GM12878 (cell line): ENCODE measurements around the gene MEIS1. TPM values are rescaled to one million over a fixed set of nuclear protein-coding genes. Genes with fewer than 3 reads are reported as not detected.

Experiments
- ATAC-seq: fragments of 200-7000 bp; cut with Tn5 transposase; 3 replicates; pipeline ENCODE4 v1.9.1; 2020; ENCODE audit warnings: mild to moderate bottlenecking, moderate library complexity
- BruUV-seq: library from RNA; stranded (reverse); fragments of 400-500 nt; replicated peaks from 2 replicates; lab custom pipeline; 2021; lab: Mats Ljungman, UMichigan
- CTCF ChIA-PET: fragments of 300-600 bp; sonication (Branson Sonifier 250); formaldehyde crosslinking; extraction: SDS; loops from one replicate; lab custom pipeline; 2021; ENCODE audit warnings: inconsistent platforms; lab: Yijun Ruan, JAX
- POLR2A ChIA-PET: fragments of 350-600 bp; formaldehyde crosslinking; extraction: SDS; loops from one replicate; lab custom pipeline; 2021; ENCODE audit warnings: inconsistent platforms; lab: Charles Lee
- RAD21 ChIA-PET: fragments of 300-600 bp; sonication (Branson Sonifier 250); formaldehyde crosslinking; loops from one replicate; lab custom pipeline; 2023; ENCODE audit warnings: antibody characterized with exemption; ENCODE audit not compliant: unreplicated experiment; lab: Charles Lee
- SMC1A ChIA-PET: fragments of 300-600 bp; sonication (Branson Sonifier 250); formaldehyde crosslinking; loops from one replicate; lab custom pipeline; 2023; ENCODE audit not compliant: unreplicated experiment, uncharacterized antibody; lab: Charles Lee
- DNase-seq: peaks from one replicate; pipeline ENCODE4 v3.0.0-alpha.2; 2011; ENCODE audit warnings: low read depth, low spot score
- FAIRE-seq: peaks from 3 replicates; lab custom pipeline; 2011; peaks lifted over from hg19 to GRCh38; lab: Jason Lieb, UNC
- H2AFZ ChIP-seq: 2 replicates; pipeline ENCODE4 v1.6.0; 2011; ENCODE audit warnings: low read depth, low read length, control low read depth; ENCODE audit not compliant: control insufficient read depth
- H3K27ac ChIP-seq: 2 replicates; pipeline ENCODE4 v1.5.1; 2011; ENCODE audit warnings: control low read depth; ENCODE audit not compliant: control insufficient read depth, insufficient read depth
- H3K27me3 ChIP-seq, 2 experiments: replicated peaks in 1 of 2; 2 replicates each; pipeline versions ENCODE4 v1.6.0 to v1.6.1; 2011; ENCODE audit warnings: low read length in 1 of 2; ENCODE audit not compliant: control insufficient read depth in 2 of 2, insufficient read depth in 2 of 2
- H3K36me3 ChIP-seq, 2 experiments: 2 replicates each; pipeline ENCODE4 v1.5.1; 2011; ENCODE audit warnings: low read length in 1 of 2; ENCODE audit not compliant: control insufficient read depth in 2 of 2, insufficient read depth in 2 of 2
- H3K4me1 ChIP-seq: 2 replicates; pipeline ENCODE4 v1.6.1; 2011; ENCODE audit warnings: mild to moderate bottlenecking, low read length, moderate library complexity, mixed read lengths; ENCODE audit not compliant: control insufficient read depth, insufficient read depth
- H3K4me2 ChIP-seq: 2 replicates; pipeline ENCODE4 v1.6.0; 2011; ENCODE audit warnings: control low read depth; ENCODE audit not compliant: control insufficient read depth, insufficient read depth
- H3K4me3 ChIP-seq: fragments of 200-600 bp; sonication (generic); 2 replicates; pipeline ENCODE4 v1.5.1; 2016
- H3K79me2 ChIP-seq: 2 replicates; pipeline ENCODE4 v1.6.0; 2011; ENCODE audit warnings: low read length; ENCODE audit not compliant: control insufficient read depth, insufficient read depth
- H3K9ac ChIP-seq: 2 replicates; pipeline ENCODE4 v1.8.0; 2011; ENCODE audit warnings: low read length, control low read depth, mixed read lengths; ENCODE audit not compliant: control insufficient read depth, insufficient read depth
- H3K9me3 ChIP-seq: replicated peaks from 3 replicates; pipeline ENCODE4 v1.5.1; 2011; ENCODE audit warnings: mild to moderate bottlenecking, low read length; ENCODE audit not compliant: control insufficient read depth, insufficient read depth
- H4K20me1 ChIP-seq: 2 replicates; pipeline ENCODE4 v1.6.0; 2011; ENCODE audit not compliant: control insufficient read depth, insufficient read depth
- CBX3 ChIP-seq: fragments of 200-600 bp; sonication (generic); IDR thresholded peaks from 2 replicates; pipeline ENCODE4 v1.6.1; 2016; ENCODE audit warnings: low read depth, borderline replicate concordance
- EP300 ChIP-seq, 2 experiments: fragments of 150-350 bp in 1 of 2; IDR thresholded peaks; 2 replicates each; pipeline ENCODE4 v1.6.1; 2011 to 2012; ENCODE audit warnings: low read depth in 2 of 2, low read length in 2 of 2, borderline replicate concordance in 1 of 2, improper control_type of control experiment in 1 of 2, inconsistent platforms in 1 of 2; ENCODE audit not compliant: control insufficient read depth in 1 of 2
- HDAC6 ChIP-seq: fragments of 200-600 bp; sonication (generic); IDR thresholded peaks from one replicate; pipeline ENCODE4 v1.8.0; 2017; ENCODE audit warnings: antibody characterized with exemption; ENCODE audit not compliant: unreplicated experiment
- KLF5 ChIP-seq: fragments of 450-650 bp; IDR thresholded peaks from 2 replicates; pipeline ENCODE4 v1.6.1; 2014; ENCODE audit warnings: mild to moderate bottlenecking; ENCODE audit not compliant: partially characterized antibody
- NFXL1 ChIP-seq: fragments of 450-650 bp; IDR thresholded peaks from 2 replicates; pipeline ENCODE4 v1.6.1; 2017; ENCODE audit warnings: antibody characterized with exemption, mild to moderate bottlenecking, borderline replicate concordance
- RB1 ChIP-seq: fragments of 450-650 bp; formaldehyde crosslinking; IDR thresholded peaks from 2 replicates; pipeline ENCODE4 v1.6.1; 2017; ENCODE audit warnings: mild to moderate bottlenecking, borderline replicate concordance
- SUPT20H ChIP-seq: IDR thresholded peaks from 2 replicates; pipeline ENCODE4 v1.6.1; 2011; ENCODE audit warnings: low read depth, mild to moderate bottlenecking, low read length, moderate library complexity, borderline replicate concordance; ENCODE audit not compliant: control insufficient read depth
- USF2 ChIP-seq: IDR thresholded peaks from 2 replicates; pipeline ENCODE4 v1.6.1; 2011; ENCODE audit warnings: low read depth, low read length, improper control_type of control experiment, borderline replicate concordance
- ZNF384 ChIP-seq: IDR thresholded peaks from 2 replicates; pipeline ENCODE4 v1.6.1; 2012; ENCODE audit warnings: low read depth, mild to moderate bottlenecking, low read length, improper control_type of control experiment, borderline replicate concordance
- ZNF622 ChIP-seq: fragments of 450-650 bp; IDR thresholded peaks from 2 replicates; pipeline ENCODE4 v1.6.1; 2017; ENCODE audit warnings: mild to moderate bottlenecking, inconsistent platforms
- WGBS: methylation state at CpG from one replicate; pipeline ENCODE4 v1.1.6; 2016; ENCODE audit warnings: low lambda C conversion rate; ENCODE audit not compliant: insufficient replicate concordance, insufficient coverage; ENCODE audit errors: missing lambda C conversion rate; 5-methylcytosine and 5-hydroxymethylcytosine counted together
- in situ Hi-C: fragments of 300-500 bp; cut with MboI; formaldehyde crosslinking; loops from 9 replicates; pipeline ENCODE4 v1.14.3; 2018; ENCODE audit warnings: mixed read lengths
- intact Hi-C: fragments of 100-400 bp; cut with micrococcal nuclease; formaldehyde crosslinking; loops from one replicate; pipeline ENCODE4 v1.14.2; 2022; ENCODE audit not compliant: unreplicated experiment
- polyA plus RNA-seq, 11 experiments: library from polyadenylated mRNA; depleted of rRNA in 4 of 11; unstranded in 6 of 11; stranded (reverse) in 5 of 11; fragments of >200 nt; fragmentation: Nextera tagmentation in 4 of 11; fragmentation: Illumina TruSeq in 1 of 11; extraction: Ambion mirVana in 4 of 11; extraction: Trizol in 1 of 11; gene quantifications; 1 replicate in 1 of 11; 2 replicates in 10 of 11; pipeline versions ENCODE4 v1.2.1 to v1.2.3, GENCODE V29; 2011 to 2016; ENCODE audit warnings: inconsistent platforms in 2 of 11, missing spikeins in 2 of 11, low read depth in 1 of 11
- total RNA-seq, 4 experiments: library from RNA; depleted of rRNA in 3 of 4; stranded (reverse); fragments of >200 nt in 3 of 4; fragmentation: Illumina TruSeq in 1 of 4; extraction: Trizol in 1 of 4; gene quantifications; 2 replicates each; pipeline versions ENCODE4 v1.2.1 to v1.2.3, GENCODE V29; 2013 to 2021

The MEIS1 gene
- total and polyA plus RNA-seq, 10 of the 15 experiments (the other 5 are each of a cell fraction or from before 2014, with no cell fraction given) = 0.04 to 0.31 (median 0.14) TPM; not detected in 6

DNA sequence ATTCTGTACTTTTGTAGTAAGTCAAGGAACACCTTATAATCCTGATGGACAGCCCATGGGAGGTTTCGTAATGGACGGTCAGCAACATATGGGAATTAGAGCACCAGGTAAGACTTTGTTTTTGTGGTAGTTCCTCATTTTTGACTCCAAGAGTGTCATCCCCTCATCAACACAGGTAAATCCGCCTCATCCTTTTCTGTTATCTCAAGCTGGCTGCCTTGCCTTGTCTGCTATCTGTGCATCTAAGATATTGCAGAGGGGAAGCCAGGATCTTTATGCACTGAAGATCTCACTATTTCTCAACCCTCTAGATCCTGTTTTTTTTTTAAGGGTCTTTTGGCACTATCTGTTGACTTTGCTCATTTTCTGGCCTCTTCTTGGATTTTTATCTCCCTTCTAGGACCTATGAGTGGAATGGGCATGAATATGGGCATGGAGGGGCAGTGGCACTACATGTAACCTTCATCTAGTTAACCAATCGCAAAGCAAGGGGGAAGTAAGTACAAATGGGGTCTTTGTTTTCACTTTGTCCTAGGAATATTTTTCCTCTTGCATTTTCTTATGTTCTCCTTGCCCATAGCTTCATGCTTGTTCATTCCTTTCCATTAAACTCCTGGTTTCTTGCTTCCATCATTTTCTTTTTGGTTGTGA, 133.8 kb downstream of the MEIS1 start:
- TF ChIP-seq NFXL1 (no peak), SUPT20H (no peak), USF2 (no peak), CBX3 (no peak), KLF5 (no peak), EP300 (IDR thresholded peaks at IDR 0.05; ENCODE audit: borderline replicate concordance in 1 of 2, control insufficient read depth in 1 of 2, low read depth in 2 of 2, low read length in 2 of 2) (no peak), ZNF622 (no peak), HDAC6 (no peak), ZNF384 (no peak), RB1 (no peak)
- H2AFZ ChIP-seq = no peak overlapping the region
- no peaks in the 10 kb centered on the region; a peak in 1 of 4 replicates for H3K27me3 ChIP-seq
- RAD21 ChIA-PET = no interaction called here
- WGBS = 49% methylated on average over 4 of the region's 4 CpGs
- H3K4me3 ChIP-seq = no peak overlapping the region
- POLR2A ChIA-PET = interaction anchor here (0.6 to 0.9 kb wide), 2 partner anchors 10 to 55 kb away, joined by 3 read pairs; no protein-coding TSS in a partner anchor
- intact Hi-C loops = no loop called here
- H3K9me3 ChIP-seq = no peaks in the 10 kb centered on the region
- BruUV-seq = no TSS peak
- H3K27ac ChIP-seq = no peak overlapping the region
- SMC1A ChIA-PET = no interaction called here
- no peak overlapping the region for H3K9ac ChIP-seq
- in situ Hi-C loops = no loop called here
- CTCF ChIA-PET = no interaction called here
- no peaks in the 10 kb centered on the region for H3K4me1 ChIP-seq
- FAIRE-seq (no peak), ATAC-seq (no peak), DNase-seq (no peak)
- no peaks in the 10 kb centered on the region for H3K36me3 ChIP-seq
- no peak overlapping the region for H3K4me2 ChIP-seq
- no peaks in the 10 kb centered on the region for H3K79me2 ChIP-seq
- no peaks in the 10 kb centered on the region for H4K20me1 ChIP-seq
